IMR-90 (cell line): Measurements from ENCODE around the gene GAREM2. TPM values are rescaled to one million over a fixed set of nuclear protein-coding genes. Genes with fewer than 3 reads are reported as not detected.
A peak's percentile ranks its signal among the peaks of the same experiment; 100 is the strongest.

Source experiments
- ATAC-seq: fragments of 200-7000 bp; cut with Tn5 transposase; 2 replicates; pipeline ENCODE4 v1.9.1; 2020; ENCODE audit warnings: low read depth, mild to moderate bottlenecking, moderate library complexity
- BruUV-seq: library from RNA; stranded (reverse); fragments of 400-500 nt; replicated peaks from 2 replicates; lab custom pipeline; 2021; lab: Mats Ljungman, UMichigan
- CTCF ChIA-PET: fragments of 300-600 bp; formaldehyde crosslinking; extraction: SDS; loops from one replicate; lab custom pipeline; 2021; ENCODE audit warnings: antibody characterized with exemption; lab: Yijun Ruan, JAX
- POLR2A ChIA-PET: fragments of 300-600 bp; sonication (Branson Sonifier 250); formaldehyde crosslinking; loops from one replicate; lab custom pipeline; 2022; ENCODE audit warnings: antibody characterized with exemption; ENCODE audit not compliant: unreplicated experiment; lab: Charles Lee
- DNase-seq: peaks from one replicate; pipeline ENCODE4 v3.0.0; 2013
- H2AFZ ChIP-seq: replicated peaks from 2 replicates; pipeline ENCODE3; 2013; ENCODE audit warnings: low read length, mild to moderate bottlenecking; ENCODE audit not compliant: poor library complexity
- H2AK5ac ChIP-seq: 2 replicates; pipeline ENCODE4 v1.6.1; 2013; ENCODE audit warnings: low read depth, low read length, inconsistent platforms
- H2AK9ac ChIP-seq: replicated peaks from 2 replicates; pipeline ENCODE3; 2013; ENCODE audit warnings: mild to moderate bottlenecking, low read depth, low read length, moderate library complexity; ENCODE audit not compliant: poor library complexity
- H2BK120ac ChIP-seq: 2 replicates; pipeline ENCODE4 v1.6.1; 2013; ENCODE audit warnings: low read depth, low read length, inconsistent platforms
- H2BK15ac ChIP-seq: 3 replicates; pipeline ENCODE4 v1.6.1; 2013; ENCODE audit warnings: low read depth, low read length, inconsistent platforms
- H2BK20ac ChIP-seq: 2 replicates; pipeline ENCODE4 v1.6.1; 2013; ENCODE audit warnings: low read depth, mild to moderate bottlenecking, inconsistent platforms, low read length, moderate library complexity
- H2BK5ac ChIP-seq: 2 replicates; pipeline ENCODE4 v1.6.1; 2013; ENCODE audit warnings: mild to moderate bottlenecking, low read depth, low read length, inconsistent platforms; ENCODE audit not compliant: poor library complexity, severe bottlenecking
- H3K14ac ChIP-seq: replicated peaks from 2 replicates; pipeline ENCODE4 v1.6.1; 2013; ENCODE audit warnings: low read depth, low read length, inconsistent platforms
- H3K18ac ChIP-seq: 2 replicates; pipeline ENCODE4 v1.6.1; 2013; ENCODE audit warnings: low read depth, low read length, control low read depth
- H3K23ac ChIP-seq: 2 replicates; pipeline ENCODE4 v1.6.1; 2013; ENCODE audit warnings: low read depth, low read length, inconsistent platforms
- H3K27ac ChIP-seq: 2 replicates; pipeline ENCODE4 v1.5.1; 2013; ENCODE audit warnings: mild to moderate bottlenecking, control low read depth, low read length; ENCODE audit not compliant: insufficient read depth
- H3K27me3 ChIP-seq: 2 replicates; pipeline ENCODE4 v1.6.1; 2013; ENCODE audit warnings: low read length; ENCODE audit not compliant: control insufficient read depth, insufficient read depth
- H3K36me3 ChIP-seq: 2 replicates; pipeline ENCODE4 v1.6.1; 2013; ENCODE audit warnings: low read length, mixed read lengths; ENCODE audit not compliant: control insufficient read depth, insufficient read depth
- H3K4ac ChIP-seq: 2 replicates; pipeline ENCODE4 v1.6.1; 2013; ENCODE audit warnings: low read depth, low read length, inconsistent platforms
- H3K4me1 ChIP-seq: 2 replicates; pipeline ENCODE4 v1.6.1; 2013; ENCODE audit warnings: low read length, mixed read lengths; ENCODE audit not compliant: control insufficient read depth, insufficient read depth
- H3K4me2 ChIP-seq: 2 replicates; pipeline ENCODE4 v1.6.1; 2013; ENCODE audit warnings: low read depth, mild to moderate bottlenecking, control low read depth, low read length, moderate library complexity
- H3K4me3 ChIP-seq: 2 replicates; pipeline ENCODE4 v1.5.1; 2013; ENCODE audit warnings: low read depth, mild to moderate bottlenecking, control low read depth, low read length, moderate library complexity; ENCODE audit not compliant: insufficient read depth
- H3K56ac ChIP-seq: 2 replicates; pipeline ENCODE4 v1.6.1; 2013; ENCODE audit warnings: low read length, inconsistent platforms; ENCODE audit not compliant: insufficient read depth; ENCODE audit errors: extremely low read depth
- H3K79me1 ChIP-seq, 2 experiments: 2 replicates each; pipeline ENCODE4 v1.6.1; 2013; ENCODE audit warnings: low read length in 2 of 2, inconsistent platforms in 1 of 2, low read depth in 1 of 2
- H3K9ac ChIP-seq: 2 replicates; pipeline ENCODE4 v1.6.1; 2013; ENCODE audit warnings: low read depth, low read length, control low read depth
- H3K9me1 ChIP-seq: 2 replicates; pipeline ENCODE4 v1.6.1; 2013; ENCODE audit warnings: low read length, inconsistent platforms; ENCODE audit not compliant: insufficient read depth
- H3K9me3 ChIP-seq: 2 replicates; pipeline ENCODE4 v1.6.1; 2013; ENCODE audit warnings: low read length; ENCODE audit not compliant: control insufficient read depth, insufficient read depth
- H4K20me1 ChIP-seq: 2 replicates; pipeline ENCODE4 v1.6.1; 2013; ENCODE audit warnings: low read length, inconsistent platforms; ENCODE audit not compliant: insufficient read depth
- H4K5ac ChIP-seq: 2 replicates; pipeline ENCODE4 v1.6.1; 2013; ENCODE audit warnings: mild to moderate bottlenecking, low read depth, low read length, control low read depth
- H4K8ac ChIP-seq, 2 experiments: 2 replicates each; pipeline ENCODE4 v1.6.1; 2013; ENCODE audit warnings: low read depth in 2 of 2, low read length in 2 of 2, control low read depth in 1 of 2, inconsistent platforms in 1 of 2
- H4K91ac ChIP-seq: 2 replicates; pipeline ENCODE4 v1.6.1; 2013; ENCODE audit warnings: low read depth, low read length, inconsistent platforms; ENCODE audit not compliant: insufficient read depth
- CEBPB ChIP-seq: IDR thresholded peaks from 2 replicates; pipeline ENCODE4 v1.6.1; 2012; ENCODE audit warnings: low read depth, low read length, improper control_type of control experiment
- FOS ChIP-seq: fragments of 150-350 bp; IDR thresholded peaks from 2 replicates; pipeline ENCODE4 v1.6.1; 2016; ENCODE audit warnings: low read depth, low read length
- NFE2L2 ChIP-seq: fragments of 150-350 bp; IDR thresholded peaks from 2 replicates; pipeline ENCODE4 v1.6.1; 2016; ENCODE audit warnings: low read depth, mild to moderate bottlenecking, low read length
- RAD21 ChIP-seq: IDR thresholded peaks from 2 replicates; pipeline ENCODE4 v1.6.1; 2012; ENCODE audit warnings: low read length, improper control_type of control experiment
- USF2 ChIP-seq: fragments of 150-350 bp; IDR thresholded peaks from 2 replicates; pipeline ENCODE4 v1.6.1; 2017; ENCODE audit warnings: mild to moderate bottlenecking, antibody characterized with exemption, low read length, low read depth
- WGBS, 2 experiments: methylation state at CpG; one replicate each; pipeline versions ENCODE4 v1.1.5 to v1.1.7; 2013; ENCODE audit warnings: missing lambda C conversion rate in 2 of 2; ENCODE audit not compliant: insufficient read length in 1 of 2; ENCODE audit errors: extremely low coverage in 2 of 2; 5-methylcytosine and 5-hydroxymethylcytosine counted together
- dilution Hi-C: fragments of 300-500 bp; cut with HindIII; formaldehyde crosslinking; loops from one replicate; pipeline ENCODE4 v1.14.3; 2018; ENCODE audit warnings: low sequenced_read_pairs; ENCODE audit not compliant: unreplicated experiment
- in situ Hi-C: fragments of 300-500 bp; cut with MboI; formaldehyde crosslinking; loops from 3 replicates; pipeline ENCODE4 v1.14.3; 2019; ENCODE audit warnings: low sequenced_read_pairs, inconsistent platforms, mixed read lengths
- intact Hi-C: fragments of 100-400 bp; cut with micrococcal nuclease; formaldehyde crosslinking; loops from 2 replicates; pipeline ENCODE4 v1.10.0; 2022
- polyA plus RNA-seq, 3 experiments: library from polyadenylated mRNA; depleted of rRNA; stranded (reverse); fragments of >200 nt; gene quantifications; 2 replicates each; pipeline ENCODE4 v1.2.3, GENCODE V29; 2012; ENCODE audit warnings: low replicate concordance in 1 of 3
- total RNA-seq: library from RNA; depleted of rRNA; stranded (reverse); fragments of >200 nt; gene quantifications from 2 replicates; pipeline ENCODE4 v1.2.3, GENCODE V29; 2012

GAREM2 gene
- total and polyA plus RNA-seq, 2 of the 4 experiments (the other 2 are of a cell fraction): 0.36 to 1.8 TPM

- Histone ChIP-seq H4K5ac (no peak overlapping the region), H3K18ac (no peak overlapping the region), H2BK15ac (no peak overlapping the region), H3K4me2 (no peak overlapping the region), H3K4ac (no peak overlapping the region), H3K9ac (no peak overlapping the region), H3K9me3 (no peaks in the 10 kb centered on the region), H3K4me3 (no peak overlapping the region), H2BK120ac (no peak overlapping the region), H2BK5ac (no peak overlapping the region), H2AFZ (no peak overlapping the region), H2BK20ac (no peak overlapping the region), H3K56ac (no peak overlapping the region), H4K20me1 (no peaks in the 10 kb centered on the region), H4K91ac (no peak overlapping the region), H3K27ac (no peak overlapping the region), H2AK9ac (no peak overlapping the region), H3K79me1 (peaks cover 8 to 20% of the 10 kb centered on the region in 2 experiments), H3K9me1 (peaks cover 7% of the 10 kb centered on the region; the same call in 1 of the 2 replicates), H3K4me1 (no peaks in the 10 kb centered on the region), H2AK5ac (no peak overlapping the region), H3K36me3 (peaks cover 26% of the 10 kb centered on the region), H3K23ac (no peak overlapping the region), H3K27me3 (no peaks in the 10 kb centered on the region), H4K8ac (no peak overlapping the region), H3K14ac (no peak overlapping the region)
- CTCF ChIA-PET: no interaction called here
- peak; percentile 32 for ATAC-seq
- DNase-seq: no peak
- POLR2A ChIA-PET: no interaction called here
- WGBS, 2 experiments: no CpG with 5 or more reads among the region's 2 CpGs
- dilution Hi-C loops (no loop called here), in situ Hi-C loops (no loop called here), intact Hi-C loops (no loop called here)
- no TSS peak for BruUV-seq
- TF ChIP-seq CEBPB (no peak), USF2 (no peak), FOS (no peak), NFE2L2 (no peak), RAD21 (no peak)
Observed at GRCh38 chr2:26224095-26224494, 51.2 kb downstream of the GAREM2 start.
